HAP-1 (cell line): ENCODE results near the gene CTDSPL.

ENCODE experiments used
- DNase-seq, 2 experiments: peaks; one replicate each; pipeline ENCODE4 v3.0.0-alpha.2; 2016 to 2020; ENCODE audit warnings: low spot score in 2 of 2
- H3K27me3 ChIP-seq: fragments of 250-450 bp; sonication (Bioruptor Pico); 2 replicates; pipeline ENCODE4 v1.5.1; 2020; ENCODE audit warnings: low read depth, mild to moderate bottlenecking, moderate library complexity
- H3K36me3 ChIP-seq: fragments of 250-450 bp; sonication (Bioruptor Pico); replicated peaks from 2 replicates; pipeline ENCODE4 v1.5.1; 2020; ENCODE audit warnings: mild to moderate bottlenecking
- H3K4me1 ChIP-seq: fragments of 250-450 bp; sonication (Bioruptor Pico); 2 replicates; pipeline ENCODE4 v1.5.1; 2020; ENCODE audit warnings: mild to moderate bottlenecking
- H3K4me3 ChIP-seq: fragments of 250-450 bp; sonication (Bioruptor Pico); 2 replicates; pipeline ENCODE4 v1.5.1; 2020; ENCODE audit warnings: mild to moderate bottlenecking, moderate library complexity
- H3K9me3 ChIP-seq: fragments of 250-450 bp; sonication (Bioruptor Pico); 2 replicates; pipeline ENCODE4 v1.5.1; 2020; ENCODE audit warnings: mild to moderate bottlenecking, moderate library complexity
- in situ Hi-C: fragments of 300-500 bp; cut with MboI; formaldehyde crosslinking; loops from 3 replicates; pipeline ENCODE4 v1.14.3; 2020; ENCODE audit warnings: low sequenced_read_pairs, inconsistent platforms, mixed read lengths

The CTDSPL gene

DNA sequence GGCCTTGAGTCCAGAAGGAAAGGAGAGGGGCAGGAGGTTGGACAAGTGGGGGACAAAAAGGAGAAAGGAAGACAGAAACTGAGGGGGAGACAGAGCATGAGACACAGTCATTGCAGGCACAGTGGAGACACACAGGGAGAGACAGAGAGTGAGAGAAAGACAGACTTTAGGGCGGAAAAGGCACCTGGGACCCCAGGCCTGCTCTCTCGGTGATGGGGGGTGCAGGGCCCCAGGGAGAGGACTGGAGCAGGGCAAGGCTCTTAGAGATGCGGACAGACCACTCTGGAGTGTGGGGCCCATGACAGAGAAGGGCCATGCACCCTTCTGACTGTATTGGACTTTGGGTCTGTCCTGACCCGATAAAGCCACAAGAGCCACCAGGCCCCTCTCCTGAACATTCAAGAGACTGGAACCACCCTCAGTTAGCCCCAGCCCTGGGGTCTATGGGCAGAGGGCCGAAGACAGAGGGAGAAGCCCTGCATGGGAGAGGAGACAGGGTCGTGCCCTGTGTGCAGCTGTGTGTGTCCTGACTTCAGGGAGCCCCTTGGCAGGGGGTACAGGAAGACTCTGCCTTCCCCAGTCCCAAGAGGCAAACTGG is 155.3 kb downstream of the CTDSPL start:
- Histone ChIP-seq H3K4me3 (no peak overlapping the region), H3K4me1 (no peaks in the 10 kb centered on the region), H3K9me3 (no peaks in the 10 kb centered on the region), H3K36me3 (peaks cover 6% of the 10 kb centered on the region), H3K27me3 (no peaks in the 10 kb centered on the region)
- in situ Hi-C loops = no loop called here
- no peak for DNase-seq

- DNase-seq = no peak
- Histone ChIP-seq H3K4me3 (no peak overlapping the region), H3K36me3 (peaks cover 6% of the 10 kb centered on the region), H3K9me3 (no peaks in the 10 kb centered on the region), H3K27me3 (no peaks in the 10 kb centered on the region), H3K4me1 (no peaks in the 10 kb centered on the region)
- in situ Hi-C loops = no loop called here
Observed at GRCh38 chr3:38017445-38018295, 156.0 kb downstream of the CTDSPL start.

- Histone ChIP-seq H3K4me3 (no peak overlapping the region), H3K36me3 (peaks cover 6% of the 10 kb centered on the region), H3K4me1 (0 out of 2 replicates have a peak, but pooled peaks cover under 1% of the 10 kb centered on the region), H3K27me3 (no peaks in the 10 kb centered on the region), H3K9me3 (no peaks in the 10 kb centered on the region)
- in situ Hi-C loops = no loop called here
- no peak for DNase-seq
Observed at GRCh38 chr3:38018296-38019266, 156.9 kb downstream of the CTDSPL start.

- Histone ChIP-seq H3K36me3 (peaks cover 3% of the 10 kb centered on the region; the same call in 1 of the 2 replicates), H3K27me3 (no peaks in the 10 kb centered on the region), H3K4me1 (peaks cover 5% of the 10 kb centered on the region; the same call in 1 of the 2 replicates), H3K4me3 (no peak overlapping the region), H3K9me3 (no peaks in the 10 kb centered on the region)
- in situ Hi-C loops = no loop called here
- no peak for DNase-seq
Observed at GRCh38 chr3:38019658-38020341, 158.1 kb downstream of the CTDSPL start.

DNA sequence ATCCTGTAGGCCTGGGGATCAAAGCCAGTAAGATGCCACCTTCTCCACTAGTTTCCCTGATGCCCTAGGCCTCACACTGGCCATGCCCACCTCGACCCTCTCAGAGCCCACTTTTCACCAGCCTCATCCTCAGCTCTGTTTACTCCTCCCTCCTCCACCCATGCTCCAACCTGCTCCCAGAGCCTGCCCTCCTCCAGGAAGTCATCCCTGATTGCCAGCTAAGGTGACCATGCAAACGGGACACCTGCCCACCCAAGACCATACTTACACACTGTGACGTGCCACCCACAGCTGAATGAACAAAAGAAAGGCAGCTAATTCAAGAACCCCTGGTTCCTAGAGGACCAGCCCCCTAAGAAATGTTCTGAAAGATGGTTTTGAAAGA is 158.7 kb downstream of the CTDSPL start:
- H3K36me3 ChIP-seq = peaks cover 3% of the 10 kb centered on the region; the same call in 1 of the 2 replicates
- peaks cover 7% of the 10 kb centered on the region for H3K4me1 ChIP-seq
- no peaks in the 10 kb centered on the region for H3K9me3 ChIP-seq
- DNase-seq = no peak
- H3K4me3 ChIP-seq = no peak overlapping the region
- in situ Hi-C loops = no loop called here
- H3K27me3 ChIP-seq = no peaks in the 10 kb centered on the region

- H3K36me3 ChIP-seq = no peaks in the 10 kb centered on the region; the same call in 1 of the 2 replicates
- no peaks in the 10 kb centered on the region for H3K9me3 ChIP-seq
- H3K4me1 ChIP-seq = peaks cover 8% of the 10 kb centered on the region
- DNase-seq = no peak
- H3K4me3 ChIP-seq = no peak overlapping the region
- H3K27me3 ChIP-seq = no peaks in the 10 kb centered on the region
- in situ Hi-C loops = no loop called here
Observed at GRCh38 chr3:38021196-38021595, 159.5 kb downstream of the CTDSPL start.

DNA sequence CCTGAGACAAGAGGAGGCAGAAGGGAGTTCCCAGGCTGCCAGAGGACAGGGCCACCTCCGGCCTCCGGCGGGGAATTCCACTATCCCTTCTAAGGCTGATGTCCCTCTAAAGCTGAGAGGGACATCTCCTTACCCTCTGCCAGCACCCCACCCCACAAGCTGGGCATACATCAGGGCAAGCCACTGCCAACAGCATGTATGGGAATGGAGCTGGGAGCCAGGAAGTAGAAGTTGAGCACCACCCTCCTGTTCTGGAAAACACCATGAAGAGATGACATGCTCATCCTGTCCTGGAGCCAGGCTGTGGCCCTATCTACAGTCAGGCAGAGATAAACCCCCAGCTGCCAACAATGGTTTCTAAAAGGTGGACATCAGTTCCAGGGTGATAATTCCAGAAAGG is 160.6 kb downstream of the CTDSPL start:
- no peaks in the 10 kb centered on the region; the same call in 1 of the 2 replicates for H3K36me3 ChIP-seq
- DNase-seq = no peak
- peaks cover 8% of the 10 kb centered on the region for H3K4me1 ChIP-seq
- in situ Hi-C loops = no loop called here
- no peak overlapping the region for H3K4me3 ChIP-seq
- H3K9me3 ChIP-seq = no peaks in the 10 kb centered on the region
- H3K27me3 ChIP-seq = no peaks in the 10 kb centered on the region

DNA sequence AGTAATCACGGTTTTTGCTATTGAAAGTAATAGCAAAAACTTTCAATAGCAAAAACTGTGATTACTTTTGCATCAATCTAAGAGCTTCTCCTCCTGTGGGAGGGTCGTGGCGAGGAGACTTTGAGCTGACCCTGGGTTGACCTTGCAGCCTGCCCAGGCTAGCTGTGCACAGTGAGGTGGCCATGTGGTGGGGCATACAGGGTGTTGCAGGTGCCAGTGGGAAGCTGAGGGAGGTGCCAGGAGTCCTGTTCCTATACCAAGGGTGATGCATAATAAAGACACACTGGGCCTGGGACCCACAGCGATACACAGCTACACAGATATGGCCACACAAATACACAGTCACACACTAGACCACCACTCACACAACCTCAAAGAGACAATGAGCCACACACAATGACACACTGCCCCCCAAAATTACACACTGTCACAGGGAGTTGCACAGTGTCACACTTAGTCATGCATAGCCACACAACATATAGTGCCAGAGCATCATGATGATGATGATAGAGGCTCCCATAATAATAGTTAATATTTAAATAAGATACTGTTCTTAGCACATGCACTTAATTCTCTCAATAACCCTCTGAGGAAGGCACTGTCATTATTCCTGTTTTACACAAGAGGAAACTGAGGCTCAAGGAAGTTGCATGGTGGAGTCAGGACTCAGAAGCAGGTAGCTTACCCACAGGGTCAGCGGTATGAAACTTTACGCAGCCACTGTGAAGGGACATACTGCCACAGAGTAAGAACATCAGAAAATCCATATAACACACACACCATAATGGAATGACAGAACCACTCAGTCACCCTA is 161.4 kb downstream of the CTDSPL start:
- Histone ChIP-seq H3K4me1 (peaks cover 8% of the 10 kb centered on the region), H3K4me3 (no peak overlapping the region), H3K36me3 (no peaks in the 10 kb centered on the region), H3K27me3 (no peaks in the 10 kb centered on the region), H3K9me3 (no peaks in the 10 kb centered on the region)
- no peak for DNase-seq
- in situ Hi-C loops = no loop called here

- in situ Hi-C loops = no loop called here
- Histone ChIP-seq H3K4me1 (peaks cover 15% of the 10 kb centered on the region), H3K9me3 (no peaks in the 10 kb centered on the region), H3K36me3 (no peaks in the 10 kb centered on the region), H3K27me3 (no peaks in the 10 kb centered on the region), H3K4me3 (no peak overlapping the region)
- DNase-seq = no peak
Observed at GRCh38 chr3:38026856-38027255, 165.2 kb downstream of the CTDSPL start.

GRCh38 chr3:38027466-38028465 is 166.1 kb downstream of the CTDSPL start:
- Histone ChIP-seq H3K36me3 (no peaks in the 10 kb centered on the region), H3K9me3 (no peaks in the 10 kb centered on the region), H3K4me3 (peak overlapping the region; percentile 90), H3K27me3 (no peaks in the 10 kb centered on the region), H3K4me1 (peaks cover 15% of the 10 kb centered on the region)
- in situ Hi-C loops = no loop called here
- no peak for DNase-seq

DNA sequence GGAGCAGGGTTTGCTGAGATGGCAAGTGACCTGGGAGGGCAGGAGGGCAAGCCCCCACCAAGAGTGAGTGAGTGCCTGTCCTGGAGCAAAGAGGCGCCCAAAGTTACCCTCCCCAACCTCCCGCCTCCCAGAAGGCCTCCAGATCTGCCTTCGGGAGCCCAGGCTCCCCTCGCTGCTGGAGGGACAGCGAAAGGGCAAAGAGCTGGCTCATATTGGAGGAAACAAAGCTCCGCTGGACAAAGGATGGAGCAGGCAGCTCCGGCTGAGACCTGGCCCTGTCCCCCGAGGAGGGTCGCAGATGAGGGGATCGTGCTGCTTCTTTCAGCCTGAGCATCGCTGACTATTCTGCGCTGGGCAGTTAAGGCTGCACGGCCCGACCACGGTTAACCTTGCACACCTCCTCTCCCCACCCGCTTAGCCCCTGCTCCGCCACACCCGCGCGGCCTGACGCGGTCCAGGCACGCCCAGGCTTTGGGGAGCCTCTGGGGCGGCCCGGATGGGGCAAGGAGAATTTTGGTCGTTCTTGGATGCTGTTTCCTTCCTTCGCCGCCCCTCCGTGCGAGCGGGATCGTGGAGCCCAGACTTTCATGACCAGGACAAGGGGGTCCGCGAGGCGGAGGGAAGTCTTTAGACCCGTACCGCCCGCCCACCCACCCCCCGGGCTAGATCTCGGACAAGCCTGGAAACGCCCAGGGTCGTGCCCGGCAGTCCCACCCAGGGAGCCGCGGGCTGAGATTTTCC is 167.1 kb downstream of the CTDSPL start:
- DNase-seq = peak in 1 of 2 experiments; percentile 47
- Histone ChIP-seq H3K27me3 (no peaks in the 10 kb centered on the region), H3K4me1 (peaks cover 13% of the 10 kb centered on the region), H3K4me3 (peak overlapping the region; percentile 90), H3K9me3 (no peaks in the 10 kb centered on the region), H3K36me3 (no peaks in the 10 kb centered on the region)
- in situ Hi-C loops = no loop called here
